ENCODE results near the gene SYNE2. TPM values are rescaled to one million over a fixed set of nuclear protein-coding genes. Genes with fewer than 3 reads are reported as not detected.
A peak's percentile ranks its signal among the peaks of the same experiment; 100 is the strongest.
"Not testable (repeated sequence)": the region's sequence is repeated elsewhere in the genome, so short reads cannot be mapped to it uniquely, and the experiment has no call there.

The SYNE2 gene
- total RNA-seq, 1 donor from 2014 or later, result 67.0 TPM

- no peak for DNase-seq (ENCODE audit: low read depth in 2 of 2)
Observed at GRCh38 chr14:64119500-64119899, 266.7 kb downstream of the SYNE2 start.

DNA sequence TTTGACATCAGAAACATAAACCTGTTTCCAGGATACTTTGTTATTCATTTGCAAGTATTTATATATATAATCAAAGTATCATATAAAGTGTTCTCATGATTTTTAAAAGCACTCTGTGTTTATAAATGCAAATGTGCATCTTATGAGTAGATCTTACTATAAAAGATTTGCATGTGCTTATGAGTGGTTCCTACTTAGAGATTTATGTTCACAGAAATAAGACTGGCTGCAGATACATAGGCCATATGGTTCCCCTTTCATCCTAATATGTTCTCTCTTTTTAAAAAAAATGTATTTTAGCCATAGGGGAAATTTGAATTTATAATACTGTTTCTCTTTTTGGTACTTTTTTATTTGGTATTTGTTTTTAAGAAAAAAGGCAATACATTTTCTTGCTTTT, 267.2 kb downstream of the SYNE2 start:
- no peak for DNase-seq (ENCODE audit: low read depth in 2 of 2)

DNA sequence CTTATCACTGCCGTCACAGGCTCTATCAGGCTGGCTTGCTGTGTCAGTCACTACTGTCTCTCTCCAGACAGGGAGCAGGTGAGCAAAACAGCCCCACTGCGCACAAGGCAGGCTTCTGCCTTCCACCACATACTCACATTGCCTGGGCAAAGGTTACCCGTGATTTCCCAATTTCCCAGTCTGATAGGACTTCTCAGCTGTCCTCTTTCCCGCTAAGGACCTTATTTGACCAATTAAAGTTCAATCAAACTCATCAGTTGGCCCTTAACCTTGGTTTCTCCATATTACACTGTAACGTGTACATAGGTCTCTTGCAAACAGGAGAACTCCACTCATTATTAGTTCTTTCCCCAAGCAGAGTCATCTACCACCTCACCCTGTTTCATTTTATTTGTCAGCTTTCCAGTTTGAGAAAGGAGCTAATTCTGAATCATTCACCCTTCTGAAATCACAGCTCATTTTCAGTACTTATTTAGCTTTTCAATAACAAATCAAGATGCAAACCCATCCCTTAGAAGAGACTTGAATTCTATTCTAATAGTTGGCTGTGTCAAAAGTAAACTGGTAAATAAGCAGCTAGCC, 270.5 kb downstream of the SYNE2 start:
- DNase-seq (ENCODE audit: low read depth in 2 of 2), result no peak

- DNase-seq (ENCODE audit: low read depth in 2 of 2), result no peak
Observed at GRCh38 chr14:64125270-64125669, 272.5 kb downstream of the SYNE2 start.

GRCh38 chr14:64126548-64126947, 273.7 kb downstream of the SYNE2 start:
- no peak for DNase-seq (ENCODE audit: low read depth in 2 of 2)

DNA sequence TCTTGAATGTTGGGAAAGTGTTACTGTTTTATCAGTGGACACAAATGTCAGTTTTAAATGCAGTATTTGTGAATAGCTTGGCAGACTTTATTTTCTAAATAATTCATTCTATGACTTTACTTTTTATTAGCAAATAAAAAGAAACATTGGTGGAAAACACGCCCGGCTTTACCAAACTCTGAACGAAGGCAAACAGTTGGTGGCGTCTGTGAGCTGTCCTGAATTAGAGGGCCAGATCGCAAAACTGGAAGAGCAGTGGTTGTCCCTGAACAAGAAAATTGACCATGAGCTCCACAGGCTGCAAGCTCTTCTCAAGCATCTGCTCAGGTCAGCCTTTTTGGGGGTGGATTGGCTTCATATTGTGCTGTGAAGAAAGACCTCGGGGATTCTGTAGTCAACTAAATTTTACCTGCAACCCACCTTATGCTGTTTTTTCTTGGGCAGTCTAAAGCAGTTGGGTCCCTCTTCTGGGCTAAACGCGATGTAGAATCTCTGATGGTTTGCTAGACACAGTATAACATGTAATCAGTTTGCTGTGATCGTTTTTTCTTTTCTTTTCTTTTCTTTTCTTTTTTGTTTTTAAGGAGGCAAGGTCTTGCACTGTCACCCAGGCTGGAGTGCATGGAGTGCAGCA, 285.0 kb downstream of the SYNE2 start:
- DNase-seq (ENCODE audit: low read depth in 2 of 2), result peak in 1 of 2 donors; percentile 37

DNA sequence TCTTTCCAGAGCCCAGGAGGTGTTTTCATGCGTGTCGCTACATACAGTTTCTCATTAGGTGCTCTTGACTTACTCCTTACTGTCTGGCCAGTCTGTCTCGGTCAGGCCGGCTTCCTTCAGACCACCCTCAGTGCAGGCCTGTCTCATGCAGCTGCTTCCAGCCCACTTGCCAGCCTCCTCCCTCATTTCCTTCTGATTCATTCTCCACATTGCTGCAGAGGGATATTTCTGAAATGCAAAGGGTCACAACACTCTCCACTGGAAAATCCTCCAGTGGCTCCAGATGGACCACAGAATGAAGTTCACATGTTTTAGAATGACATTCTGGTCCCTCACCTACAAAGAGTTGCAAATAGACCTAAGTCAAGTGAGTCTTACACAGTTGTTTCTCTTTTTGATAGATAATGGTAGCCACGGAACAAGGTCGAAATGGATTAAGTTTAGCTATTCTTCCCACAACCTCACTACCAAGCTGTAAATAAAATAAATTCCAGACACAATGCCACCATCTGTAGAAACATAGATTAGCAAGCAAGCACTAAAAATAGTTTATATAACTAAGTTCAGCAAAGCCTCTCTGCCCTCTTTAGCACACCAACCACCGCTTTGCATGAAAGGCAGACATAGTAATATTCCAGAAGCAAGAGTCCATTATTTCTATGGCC, 294.5 kb downstream of the SYNE2 start:
- DNase-seq (ENCODE audit: low read depth in 2 of 2), result peak in 1 of 2 donors; percentile 62

DNA sequence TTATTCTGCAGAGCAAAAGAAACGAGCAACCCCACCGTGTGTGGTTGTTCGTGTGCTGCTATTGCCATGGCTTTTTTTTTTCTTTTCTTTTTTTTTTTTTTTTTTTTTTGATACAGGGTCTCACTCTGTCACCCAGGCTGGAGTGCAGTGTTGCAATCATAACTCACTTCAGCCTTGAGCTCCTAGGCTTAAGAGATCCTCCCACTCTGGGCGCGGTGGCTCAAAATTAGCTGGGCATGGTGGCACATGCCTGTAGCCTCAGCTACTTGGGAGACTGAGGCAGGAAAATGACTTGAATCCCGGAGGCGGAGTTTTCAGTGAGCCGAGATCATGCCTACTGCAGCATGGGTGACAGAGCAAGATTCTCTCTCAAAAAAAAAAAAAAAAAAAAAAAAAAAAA, 297.1 kb downstream of the SYNE2 start:
- no peak for DNase-seq (ENCODE audit: low read depth in 2 of 2)

GRCh38 chr14:64158608-64159007, 305.8 kb downstream of the SYNE2 start:
- DNase-seq (ENCODE audit: low read depth in 2 of 2), result peak in 1 of 2 donors; percentile 7

- no peak for DNase-seq (ENCODE audit: low read depth in 2 of 2)
Observed at GRCh38 chr14:64159588-64159987, 306.8 kb downstream of the SYNE2 start.

DNA sequence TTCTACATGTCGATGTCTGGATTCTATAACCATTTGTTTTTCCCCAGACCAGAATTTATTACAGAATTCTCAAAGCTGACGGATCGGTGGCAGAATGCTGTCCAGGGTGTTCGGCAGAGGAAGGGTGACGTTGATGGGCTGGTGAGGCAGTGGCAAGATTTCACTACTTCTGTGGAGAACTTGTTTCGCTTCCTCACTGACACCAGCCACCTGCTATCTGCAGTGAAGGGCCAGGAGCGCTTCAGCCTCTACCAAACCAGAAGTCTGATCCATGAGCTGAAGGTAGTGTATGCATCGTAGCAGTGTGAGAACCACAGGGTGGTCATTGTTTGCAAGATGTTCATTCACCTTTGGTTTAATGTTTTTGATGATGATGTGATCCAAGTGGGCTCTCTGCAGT, 317.4 kb downstream of the SYNE2 start:
- DNase-seq (ENCODE audit: low read depth in 2 of 2), result no peak

DNA sequence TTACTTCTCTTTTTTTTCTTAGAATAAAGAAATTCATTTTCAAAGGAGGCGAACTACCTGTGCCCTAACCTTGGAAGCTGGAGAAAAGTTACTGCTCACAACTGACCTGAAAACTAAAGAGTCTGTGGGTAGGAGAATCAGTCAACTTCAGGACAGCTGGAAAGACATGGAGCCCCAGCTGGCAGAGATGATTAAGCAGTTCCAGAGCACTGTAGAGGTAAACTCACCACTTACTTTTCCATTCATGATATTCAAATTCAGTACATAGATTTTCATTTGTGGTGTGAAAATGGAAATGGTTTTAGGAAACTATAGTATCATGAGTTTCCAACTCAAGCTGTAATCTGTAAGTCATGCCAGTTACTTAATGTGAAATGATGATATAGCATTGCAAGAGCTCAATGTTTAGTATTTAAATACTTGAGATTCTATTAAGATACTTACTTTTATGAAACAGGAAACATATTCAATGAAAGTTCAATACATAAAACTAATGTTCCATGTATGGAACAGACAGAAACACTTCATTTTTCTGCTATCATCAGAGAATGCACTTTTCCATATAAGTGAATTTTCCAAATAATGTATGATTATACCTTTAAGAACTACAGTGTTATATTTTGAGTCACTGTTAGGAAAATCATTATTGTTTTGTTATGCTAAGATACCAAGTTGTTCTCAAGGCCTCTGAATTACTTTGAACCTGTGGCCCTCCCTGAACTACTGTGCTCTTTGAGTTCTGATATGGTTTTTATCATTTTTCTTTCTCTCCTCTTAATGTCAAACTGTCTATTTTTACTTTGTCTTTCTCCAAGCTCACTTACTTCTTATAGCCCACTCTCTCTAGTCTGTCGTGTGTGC, 322.3 kb downstream of the SYNE2 start:
- no peak for DNase-seq (ENCODE audit: low read depth in 2 of 2)

GRCh38 chr14:64176330-64176729, 323.5 kb downstream of the SYNE2 start:
- no peak for DNase-seq (ENCODE audit: low read depth in 2 of 2)

- DNase-seq (ENCODE audit: low read depth in 2 of 2), result no peak
Observed at GRCh38 chr14:64178814-64179213, 326.0 kb downstream of the SYNE2 start.

DNA sequence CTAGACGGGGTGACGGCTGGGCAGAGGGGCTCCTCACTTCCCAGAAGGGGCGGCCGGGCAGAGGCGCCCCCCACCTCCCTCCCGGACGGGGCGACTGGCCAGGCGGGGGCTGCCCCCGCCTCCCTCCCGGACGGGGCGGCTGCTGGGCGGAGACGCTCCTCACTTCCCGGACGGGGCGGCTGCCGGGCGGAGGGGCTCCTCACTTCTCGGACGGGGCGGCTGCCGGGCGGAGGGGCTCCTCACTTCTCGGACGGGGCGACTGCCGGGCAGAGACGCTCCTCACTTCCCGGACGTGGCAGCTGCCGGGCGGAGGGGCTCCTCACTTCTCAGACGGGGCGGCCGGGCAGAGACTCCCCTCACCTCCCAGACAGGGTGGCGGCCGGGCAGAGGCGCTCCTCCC, 330.1 kb downstream of the SYNE2 start:
- DNase-seq (ENCODE audit: low read depth in 2 of 2), result not testable (repeated sequence)

DNA sequence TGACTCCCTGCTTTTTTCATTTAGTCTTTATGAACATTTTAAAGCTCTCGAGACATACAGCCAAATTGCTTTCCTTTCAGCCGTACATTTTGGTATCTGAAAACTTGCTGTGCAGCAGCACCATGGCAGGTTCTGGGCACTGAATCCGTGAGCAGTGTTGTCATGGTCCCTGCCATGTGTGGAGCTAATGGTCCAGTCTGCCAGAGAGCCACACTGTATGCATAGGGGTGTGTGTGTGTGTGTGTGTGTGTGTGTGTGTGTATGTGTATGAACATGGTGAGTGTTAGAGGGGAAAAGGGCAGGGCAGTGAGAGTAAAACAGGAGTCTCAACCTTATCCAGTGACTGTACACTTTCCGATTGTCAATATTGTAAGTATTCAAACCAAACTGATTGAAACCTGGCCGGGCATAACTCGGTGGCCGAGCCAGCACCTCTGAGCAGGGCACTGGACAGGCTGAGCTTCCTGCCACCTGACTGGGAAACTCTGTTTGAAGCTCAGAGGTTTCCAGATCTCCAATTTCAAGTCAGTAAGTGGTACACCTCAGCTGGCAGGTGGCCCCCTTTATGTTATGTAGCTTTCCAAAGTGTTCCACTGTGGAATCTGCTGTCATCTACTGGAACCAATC, 331.4 kb downstream of the SYNE2 start:
- no peak for DNase-seq (ENCODE audit: low read depth in 2 of 2)

- no peak for DNase-seq (ENCODE audit: low read depth in 2 of 2)
Observed at GRCh38 chr14:64185184-64185583, 332.4 kb downstream of the SYNE2 start.

- no peak for DNase-seq (ENCODE audit: low read depth in 2 of 2)
Observed at GRCh38 chr14:64186231-64187129, 333.7 kb downstream of the SYNE2 start.

GRCh38 chr14:64187331-64187730, 334.5 kb downstream of the SYNE2 start:
- DNase-seq (ENCODE audit: low read depth in 2 of 2), result no peak

DNA sequence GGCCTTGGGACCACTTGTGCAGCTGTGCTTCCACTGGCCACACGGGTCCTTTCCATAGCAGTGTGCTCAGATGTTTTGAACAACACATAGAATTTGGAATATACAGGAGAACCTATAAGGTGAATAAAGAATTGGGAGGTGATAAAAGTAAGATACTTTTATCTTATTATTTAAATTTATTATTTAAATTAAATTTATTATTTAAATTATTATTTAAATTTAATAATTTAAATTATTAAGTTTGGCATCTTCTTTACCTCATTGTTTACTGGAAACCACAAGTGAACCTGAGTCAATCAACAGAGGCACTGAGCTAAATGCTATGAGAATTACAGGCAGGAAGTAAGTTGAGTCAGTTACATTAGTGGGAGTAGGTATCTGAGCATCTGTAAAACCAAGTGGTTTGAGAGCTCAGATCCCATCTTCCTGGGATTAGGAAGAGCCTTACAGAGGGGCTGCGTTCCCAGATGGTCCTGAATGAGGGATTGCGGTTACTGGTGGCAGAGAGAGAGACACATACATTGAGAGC, 338.2 kb downstream of the SYNE2 start:
- no peak for DNase-seq (ENCODE audit: low read depth in 2 of 2)
